Measurements from ENCODE around the gene SAP30. TPM values are rescaled to one million over a fixed set of nuclear protein-coding genes. Genes with fewer than 3 reads are reported as not detected.
A peak's percentile ranks its signal among the peaks of the same experiment; 100 is the strongest.

Gene SAP30, protein sequence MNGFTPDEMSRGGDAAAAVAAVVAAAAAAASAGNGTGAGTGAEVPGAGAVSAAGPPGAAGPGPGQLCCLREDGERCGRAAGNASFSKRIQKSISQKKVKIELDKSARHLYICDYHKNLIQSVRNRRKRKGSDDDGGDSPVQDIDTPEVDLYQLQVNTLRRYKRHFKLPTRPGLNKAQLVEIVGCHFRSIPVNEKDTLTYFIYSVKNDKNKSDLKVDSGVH
- total RNA-seq (23.8 TPM), polyA plus RNA-seq (15.5 TPM)
- long read RNA-seq, donor 1 = 0 reads
- long read RNA-seq, donor 2 = 0 reads
- long read RNA-seq, donor 3, transcript SAP30-201 (4 exons, 1,108 nt) = major isoform, 25 of 37 reads
- long read RNA-seq, donor 3, partial matches to known transcripts = 12 of 37 reads
- long read RNA-seq, donor 3, other reads (novel, unspliced or antisense) = 0 of 37 reads
- long read RNA-seq, donor 4, transcript SAP30-201 (4 exons, 1,108 nt) = major isoform, 7 of 7 reads
- long read RNA-seq, donor 4, partial matches to known transcripts = 0 of 7 reads
- long read RNA-seq, donor 4, other reads (novel, unspliced or antisense) = 0 of 7 reads
- long read RNA-seq, donor 5, transcript SAP30-201 (4 exons, 1,108 nt) = major isoform, 18 of 28 reads
- long read RNA-seq, donor 5, partial matches to known transcripts = 10 of 28 reads
- long read RNA-seq, donor 5, other reads (novel, unspliced or antisense) = 0 of 28 reads
- long read RNA-seq, donor 6, transcript SAP30-201 (4 exons, 1,108 nt) = major isoform, 18 of 18 reads
- long read RNA-seq, donor 6, partial matches to known transcripts = 0 of 18 reads
- long read RNA-seq, donor 6, other reads (novel, unspliced or antisense) = 0 of 18 reads
- long read RNA-seq, donor 7, transcript SAP30-201 (4 exons, 1,108 nt) = major isoform, 15 of 15 reads
- long read RNA-seq, donor 7, partial matches to known transcripts = 0 of 15 reads
- long read RNA-seq, donor 7, other reads (novel, unspliced or antisense) = 0 of 15 reads
- long read RNA-seq, donor 8, transcript SAP30-201 (4 exons, 1,108 nt) = major isoform, 7 of 7 reads
- long read RNA-seq, donor 8, partial matches to known transcripts = 0 of 7 reads
- long read RNA-seq, donor 8, other reads (novel, unspliced or antisense) = 0 of 7 reads
- long read RNA-seq, donor 9, transcript SAP30-201 (4 exons, 1,108 nt) = major isoform, 6 of 6 reads
- long read RNA-seq, donor 9, partial matches to known transcripts = 0 of 6 reads
- long read RNA-seq, donor 9, other reads (novel, unspliced or antisense) = 0 of 6 reads
- long read RNA-seq, donor 10, transcript SAP30-201 (4 exons, 1,108 nt) = major isoform, 7 of 14 reads
- long read RNA-seq, donor 10, partial matches to known transcripts = 7 of 14 reads
- long read RNA-seq, donor 10, other reads (novel, unspliced or antisense) = 0 of 14 reads

DNA sequence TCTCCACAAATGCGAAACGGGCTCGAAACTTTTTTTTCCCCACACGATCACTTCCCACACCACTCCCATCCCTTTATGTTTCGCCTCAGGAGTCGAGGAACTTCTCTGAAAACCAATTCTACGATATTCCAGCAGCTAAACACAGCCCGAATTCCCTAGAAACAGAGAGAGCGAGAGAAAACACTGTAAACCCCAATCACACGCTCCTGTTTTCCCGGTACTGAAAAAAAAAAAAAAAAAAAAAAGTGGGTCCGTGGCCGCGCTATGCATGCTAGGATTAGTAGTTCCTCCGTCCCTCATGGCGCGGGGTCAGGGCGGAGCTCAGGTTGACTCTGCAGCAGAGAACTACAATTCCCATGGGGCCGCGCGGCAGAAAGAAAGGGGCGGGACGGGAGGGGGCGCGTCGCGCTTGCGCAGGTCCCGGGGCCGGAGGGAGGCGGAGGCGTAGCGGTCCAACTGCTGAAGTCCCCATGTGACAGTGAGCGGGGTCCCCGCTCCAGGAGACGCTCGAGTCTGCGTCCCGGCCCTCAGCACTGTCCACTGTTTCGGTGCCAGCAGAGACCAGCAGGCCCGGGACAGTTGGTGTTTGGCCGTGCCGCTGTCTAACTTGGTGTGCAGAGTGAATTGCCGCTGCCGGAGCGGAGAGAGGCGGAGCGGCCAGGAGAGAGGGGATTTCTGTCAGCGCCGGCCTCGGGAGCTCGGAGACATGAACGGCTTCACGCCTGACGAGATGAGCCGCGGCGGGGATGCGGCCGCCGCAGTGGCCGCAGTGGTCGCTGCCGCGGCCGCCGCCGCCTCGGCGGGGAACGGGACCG is at the start of gene SAP30:
TSS of gene SAP30 (plus strand) at position 478 of the 815 bp plus-strand sequence. CDS start at position 707, 229 bp downstream.
- Histone ChIP-seq H3K27ac (ENCODE audit: low read depth in 1 of 2, low read length in 1 of 2) (peak within 1 kb of the TSS; percentile 95 to 98), H3K36me3 (ENCODE audit: control insufficient read depth in 2 of 2, insufficient read depth in 2 of 2, low read length in 1 of 2) (peaks cover 0 to 2% of the 10 kb centered on the region in 2 donors), H3K4me3 (ENCODE audit: low read length in 2 of 2) (peak within 1 kb of the TSS; percentile 88 to 90), H3K9me3 (ENCODE audit: control insufficient read depth in 2 of 2, insufficient read depth in 1 of 2, low read length in 1 of 2) (no peaks in the 10 kb centered on the region), H3K27me3 (ENCODE audit: control insufficient read depth in 2 of 2, insufficient read depth in 1 of 2, low read length in 1 of 2) (no peaks in the 10 kb centered on the region), H3K4me1 (ENCODE audit: control insufficient read depth in 2 of 2, insufficient read depth in 2 of 2, low read length in 2 of 2) (peaks cover 0 to 12% of the 10 kb centered on the region in 2 donors)
- under 1% methylated on average over 72 of the region's 72 CpGs for WGBS
- DNase-seq (ENCODE audit: low read depth in 6 of 9, low spot score in 9 of 9) = peak; percentile 91 to 99 (median 98)

DNA sequence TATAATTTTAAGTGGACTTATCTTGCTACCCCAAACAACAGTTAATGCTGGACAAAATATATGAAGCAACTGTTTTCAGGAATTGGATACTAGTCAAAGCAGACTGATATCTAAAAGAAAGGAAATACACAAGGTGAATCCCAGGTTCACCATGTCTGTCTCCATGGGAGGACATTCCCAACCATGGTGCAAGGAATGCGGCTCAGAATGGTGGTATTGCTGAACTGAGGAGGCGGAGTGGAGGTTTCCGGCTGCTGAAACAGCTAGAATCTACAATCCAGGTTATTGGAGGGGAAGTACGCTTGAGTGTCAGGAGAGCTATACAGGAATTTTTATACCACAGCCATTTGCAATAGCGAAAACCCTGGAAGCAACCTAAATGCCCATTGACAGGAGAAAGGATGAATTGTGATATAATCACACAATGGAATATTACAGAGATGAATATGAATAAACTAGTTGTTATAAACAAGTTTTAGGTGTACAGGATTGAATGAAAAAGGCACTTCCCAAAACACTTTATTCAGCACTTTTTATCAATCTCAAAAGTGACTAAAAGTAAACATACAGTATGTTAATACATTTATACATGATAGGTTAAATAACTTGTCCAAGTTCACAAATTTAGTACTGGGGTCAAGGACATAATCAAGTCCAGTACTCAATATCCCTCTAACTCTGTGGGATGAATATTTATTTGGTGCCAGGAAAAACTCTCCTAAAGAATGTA is 45.6 kb upstream of the SAP30 start:
- no peak for DNase-seq (ENCODE audit: low read depth in 6 of 9, low spot score in 9 of 9)
- Histone ChIP-seq H3K36me3 (ENCODE audit: control insufficient read depth in 2 of 2, insufficient read depth in 2 of 2, low read length in 1 of 2) (peaks cover 19 to 68% of the 10 kb centered on the region in 2 donors), H3K4me1 (ENCODE audit: control insufficient read depth in 2 of 2, insufficient read depth in 2 of 2, low read length in 2 of 2) (peaks cover 0 to 3% of the 10 kb centered on the region in 2 donors)

DNA sequence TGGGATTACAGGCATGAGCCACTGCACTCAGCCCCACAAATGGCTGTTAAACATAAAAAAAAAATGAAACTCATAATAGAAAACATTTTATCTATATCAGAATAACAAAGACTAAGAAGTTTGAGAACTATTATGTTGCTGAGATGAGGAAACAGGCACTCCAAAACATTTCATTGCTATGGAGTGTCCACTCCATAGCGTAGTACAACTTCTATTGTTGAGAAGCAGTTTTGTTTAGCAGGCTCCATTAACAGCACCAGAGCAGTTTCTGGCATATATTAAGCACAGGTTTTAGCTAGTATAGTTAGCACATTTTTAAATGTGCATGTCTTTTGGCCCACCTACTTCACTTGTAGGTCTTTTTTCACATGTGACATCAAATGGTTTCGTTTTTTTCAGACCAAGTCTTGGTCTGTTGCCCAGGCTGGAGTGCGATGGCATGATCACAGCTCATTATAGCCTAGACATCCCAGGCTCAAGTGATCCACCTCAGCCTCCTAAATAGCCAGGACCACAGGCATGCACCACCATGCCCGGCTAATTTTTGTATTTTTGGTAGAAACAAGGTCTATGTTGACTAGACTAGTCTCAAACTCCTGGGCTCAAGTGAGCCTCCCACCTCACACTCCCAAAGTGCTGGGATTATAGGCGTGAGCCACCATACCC is 42.4 kb upstream of the SAP30 start:
- Histone ChIP-seq H3K4me1 (ENCODE audit: control insufficient read depth in 2 of 2, insufficient read depth in 2 of 2, low read length in 2 of 2) (peaks cover 3 to 4% of the 10 kb centered on the region in 2 donors), H3K27ac (ENCODE audit: low read depth in 1 of 2, low read length in 1 of 2) (no peak overlapping the region), H3K36me3 (ENCODE audit: control insufficient read depth in 2 of 2, insufficient read depth in 2 of 2, low read length in 1 of 2) (peaks cover 8 to 74% of the 10 kb centered on the region in 2 donors), H3K4me3 (ENCODE audit: low read length in 2 of 2) (no peak overlapping the region), H3K27me3 (ENCODE audit: control insufficient read depth in 2 of 2, insufficient read depth in 1 of 2, low read length in 1 of 2) (no peaks in the 10 kb centered on the region), H3K9me3 (ENCODE audit: control insufficient read depth in 2 of 2, insufficient read depth in 1 of 2, low read length in 1 of 2) (no peaks in the 10 kb centered on the region)
- whole genome bisulfite sequencing = 97% methylated on average over 5 of the region's 5 CpGs
- DNase-seq (ENCODE audit: low read depth in 6 of 9, low spot score in 9 of 9) = no peak

More for the DNA sequence above, 45.6 kb upstream of the SAP30 start:
- Histone ChIP-seq H3K27ac (ENCODE audit: low read depth in 1 of 2, low read length in 1 of 2) (no peak overlapping the region), H3K9me3 (ENCODE audit: control insufficient read depth in 2 of 2, insufficient read depth in 1 of 2, low read length in 1 of 2) (no peaks in the 10 kb centered on the region), H3K27me3 (ENCODE audit: control insufficient read depth in 2 of 2, insufficient read depth in 1 of 2, low read length in 1 of 2) (no peaks in the 10 kb centered on the region), H3K4me3 (ENCODE audit: low read length in 2 of 2) (no peak overlapping the region)
- WGBS = over 99% methylated on average over 5 of the region's 5 CpGs

DNA sequence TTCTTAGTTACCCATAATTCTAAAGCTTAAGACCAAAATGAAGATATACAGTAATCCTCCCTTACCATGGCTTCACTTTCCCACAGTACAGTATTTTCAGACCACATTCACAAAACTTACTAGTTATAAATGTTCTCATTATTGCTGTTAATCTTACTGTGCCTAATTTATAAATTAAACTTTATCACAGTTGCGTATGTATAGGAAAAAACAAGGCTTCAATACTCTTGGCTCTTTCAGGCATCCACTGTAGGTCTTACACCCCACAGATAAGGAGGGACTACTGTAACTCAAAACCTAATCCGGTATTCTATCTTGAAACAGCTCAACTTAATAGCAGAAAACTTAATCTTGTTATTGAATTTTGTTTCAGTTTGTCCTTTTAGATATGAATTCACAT is 40.2 kb upstream of the SAP30 start:
- Histone ChIP-seq H3K36me3 (ENCODE audit: control insufficient read depth in 2 of 2, insufficient read depth in 2 of 2, low read length in 1 of 2) (peaks cover 4 to 65% of the 10 kb centered on the region in 2 donors), H3K27me3 (ENCODE audit: control insufficient read depth in 2 of 2, insufficient read depth in 1 of 2, low read length in 1 of 2) (no peaks in the 10 kb centered on the region), H3K4me1 (ENCODE audit: control insufficient read depth in 2 of 2, insufficient read depth in 2 of 2, low read length in 2 of 2) (peaks cover 4 to 6% of the 10 kb centered on the region in 2 donors), H3K4me3 (ENCODE audit: low read length in 2 of 2) (peak overlapping the region in 1 of 2 donors; percentile 9), H3K27ac (ENCODE audit: low read depth in 1 of 2, low read length in 1 of 2) (peak overlapping the region in 1 of 2 donors; percentile 20), H3K9me3 (ENCODE audit: control insufficient read depth in 2 of 2, insufficient read depth in 1 of 2, low read length in 1 of 2) (no peaks in the 10 kb centered on the region)
- no peak for DNase-seq (ENCODE audit: low read depth in 6 of 9, low spot score in 9 of 9)
- WGBS = 95% methylated on average over 2 of the region's 2 CpGs

DNA sequence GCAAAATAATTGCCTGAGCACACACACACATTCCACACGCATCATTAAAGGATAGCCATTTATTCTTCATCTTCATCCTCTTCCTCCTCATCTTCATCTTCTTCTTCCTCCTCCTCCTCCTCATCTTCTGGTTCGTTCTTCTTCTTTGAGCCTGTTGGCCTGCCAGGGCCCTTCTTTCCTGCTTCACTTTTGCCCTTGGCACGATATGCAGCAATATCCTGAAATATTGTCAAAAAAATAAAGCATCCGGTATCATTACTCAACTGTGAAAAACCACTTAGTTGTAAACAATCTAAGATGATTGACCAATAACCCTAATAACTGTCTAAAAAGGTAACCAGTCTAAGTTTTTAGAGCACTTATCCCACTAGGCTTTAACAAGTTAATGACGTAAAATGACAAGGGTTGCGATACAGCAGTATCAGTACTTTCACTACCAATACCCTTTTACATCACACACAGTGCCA is 38.7 kb upstream of the SAP30 start:
- Histone ChIP-seq H3K4me3 (ENCODE audit: low read length in 2 of 2) (peak overlapping the region; percentile 94 to 98), H3K27ac (ENCODE audit: low read depth in 1 of 2, low read length in 1 of 2) (peak overlapping the region; percentile 38 to 90), H3K36me3 (ENCODE audit: control insufficient read depth in 2 of 2, insufficient read depth in 2 of 2, low read length in 1 of 2) (peaks cover 4 to 53% of the 10 kb centered on the region in 2 donors), H3K27me3 (ENCODE audit: control insufficient read depth in 2 of 2, insufficient read depth in 1 of 2, low read length in 1 of 2) (no peaks in the 10 kb centered on the region), H3K9me3 (ENCODE audit: control insufficient read depth in 2 of 2, insufficient read depth in 1 of 2, low read length in 1 of 2) (no peaks in the 10 kb centered on the region), H3K4me1 (ENCODE audit: control insufficient read depth in 2 of 2, insufficient read depth in 2 of 2, low read length in 2 of 2) (peaks cover 4 to 6% of the 10 kb centered on the region in 2 donors)
- WGBS = 36% methylated on average over 6 of the region's 6 CpGs
- DNase-seq (ENCODE audit: low read depth in 6 of 9, low spot score in 9 of 9) = peak in 2 of 9 donors; percentile 36 to 42

DNA sequence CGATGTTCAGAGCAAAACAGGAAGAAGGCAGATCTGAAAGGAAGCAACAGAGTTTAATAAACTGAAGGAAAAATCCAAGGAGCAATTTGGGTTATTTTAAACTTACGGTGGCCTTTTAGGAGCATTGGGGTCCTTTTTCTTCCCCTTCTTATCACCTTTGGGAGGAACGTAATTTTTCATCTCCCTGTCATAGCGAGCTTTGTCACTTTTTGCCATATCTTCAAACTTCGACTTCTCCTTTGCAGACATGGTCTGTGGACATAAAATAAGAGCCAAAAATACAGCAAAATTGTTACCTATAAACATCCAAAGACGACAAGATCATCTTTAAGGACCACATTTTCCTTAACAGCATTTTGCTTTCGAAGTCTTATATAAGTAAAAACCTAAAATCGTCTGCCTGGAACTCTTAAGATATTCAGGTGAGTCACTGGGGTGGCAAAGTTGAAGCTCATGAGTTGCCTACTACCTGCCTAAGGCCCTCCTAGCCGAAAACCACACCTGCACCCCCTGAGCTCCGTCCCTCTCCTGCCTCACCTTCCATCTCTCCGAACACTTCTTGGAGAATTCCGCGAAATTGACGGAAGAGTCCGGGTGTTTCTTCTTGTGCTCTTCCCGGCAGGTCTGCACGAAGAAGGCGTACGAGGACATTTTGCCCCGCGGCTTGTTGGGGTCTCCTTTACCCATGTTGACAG is 37.6 kb upstream of the SAP30 start:
- H3K27ac ChIP-seq (ENCODE audit: low read depth in 1 of 2, low read length in 1 of 2) = peak overlapping the region; percentile 90 to 100
- H3K36me3 ChIP-seq (ENCODE audit: control insufficient read depth in 2 of 2, insufficient read depth in 2 of 2, low read length in 1 of 2) = peaks cover 4 to 50% of the 10 kb centered on the region in 2 donors
- H3K9me3 ChIP-seq (ENCODE audit: control insufficient read depth in 2 of 2, insufficient read depth in 1 of 2, low read length in 1 of 2) = no peaks in the 10 kb centered on the region
- 2% methylated on average over 21 of the region's 21 CpGs for WGBS
- peaks cover 9 to 10% of the 10 kb centered on the region in 2 donors for H3K4me1 ChIP-seq (ENCODE audit: control insufficient read depth in 2 of 2, insufficient read depth in 2 of 2, low read length in 2 of 2)
- DNase-seq (ENCODE audit: low read depth in 6 of 9, low spot score in 9 of 9) = peak in 3 of 9 donors; percentile 16 to 48 (median 44)
- no peaks in the 10 kb centered on the region for H3K27me3 ChIP-seq (ENCODE audit: control insufficient read depth in 2 of 2, insufficient read depth in 1 of 2, low read length in 1 of 2)
- peak overlapping the region; percentile 94 to 98 for H3K4me3 ChIP-seq (ENCODE audit: low read length in 2 of 2)

DNA sequence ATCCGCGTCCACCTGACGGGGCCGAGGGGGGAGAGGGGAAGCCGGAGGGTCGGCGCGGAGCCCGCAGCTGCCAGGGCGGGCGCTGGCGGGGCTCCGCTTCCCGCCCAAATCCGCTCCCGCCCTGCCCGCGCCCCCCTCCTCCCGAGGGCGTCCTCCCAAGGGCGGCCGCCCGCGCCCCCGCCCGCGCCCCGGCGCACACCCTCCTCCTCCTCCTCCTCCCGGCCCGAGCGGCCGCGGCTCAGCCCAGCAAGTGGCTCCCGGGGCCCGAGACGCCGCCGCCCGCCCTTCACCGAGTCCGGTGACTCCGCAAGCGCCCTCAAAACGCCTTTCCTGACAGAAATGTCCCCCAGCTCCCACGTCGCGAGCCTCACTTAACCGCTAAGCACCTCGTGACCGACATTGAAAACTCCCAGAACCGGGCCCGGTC is 37.1 kb upstream of the SAP30 start:
- peak in 4 of 9 donors; percentile 38 to 73 (median 56) for DNase-seq (ENCODE audit: low read depth in 6 of 9, low spot score in 9 of 9)
- H3K4me1 ChIP-seq (ENCODE audit: control insufficient read depth in 2 of 2, insufficient read depth in 2 of 2, low read length in 2 of 2) = peaks cover 6 to 10% of the 10 kb centered on the region in 2 donors
- WGBS = 1% methylated on average over 51 of the region's 53 CpGs

More for the DNA sequence above, 37.1 kb upstream of the SAP30 start:
- H3K36me3 ChIP-seq (ENCODE audit: control insufficient read depth in 2 of 2, insufficient read depth in 2 of 2, low read length in 1 of 2) = peaks cover under 1 to 44% of the 10 kb centered on the region in 2 donors
- peak overlapping the region; percentile 94 to 98 for H3K4me3 ChIP-seq (ENCODE audit: low read length in 2 of 2)
- peak overlapping the region; percentile 99 to 100 for H3K27ac ChIP-seq (ENCODE audit: low read depth in 1 of 2, low read length in 1 of 2)
- no peaks in the 10 kb centered on the region for H3K9me3 ChIP-seq (ENCODE audit: control insufficient read depth in 2 of 2, insufficient read depth in 1 of 2, low read length in 1 of 2)
- H3K27me3 ChIP-seq (ENCODE audit: control insufficient read depth in 2 of 2, insufficient read depth in 1 of 2, low read length in 1 of 2) = no peaks in the 10 kb centered on the region

Measured in thymus (tissue), 14 donors.